ENCODE data around the gene ARF5. TPM values are rescaled to one million over a fixed set of nuclear protein-coding genes. Genes with fewer than 3 reads are reported as not detected.

ARF5 gene
- total RNA-seq, 1 donor from 2014 or later: 137 TPM

- Mint-ChIP-seq H3K27me3 (ENCODE audit: low read depth) (no peaks in the 10 kb centered on the region), H3K27ac (ENCODE audit: unreplicated experiment) (no peak overlapping the region), H3K36me3 (ENCODE audit: low read depth) (peaks cover 12% of the 10 kb centered on the region), H3K4me3 (ENCODE audit: unreplicated experiment) (peak overlapping the region; percentile 92), H3K9me3 (ENCODE audit: low read depth) (no peaks in the 10 kb centered on the region), H3K4me1 (ENCODE audit: low read depth) (peaks cover 30% of the 10 kb centered on the region)
- TF ChIP-seq CTCF (IDR thresholded peaks at IDR 0.05): no peak
- DNase-seq (ENCODE audit: low spot score): no peak
These were observed 1.7 kb downstream of the ARF5 start for GRCh38 chr7:127589896-127590295.

- no peak for DNase-seq (ENCODE audit: low spot score)
- H3K4me3 Mint-ChIP-seq (ENCODE audit: unreplicated experiment): no peak overlapping the region
- H3K27me3 Mint-ChIP-seq (ENCODE audit: low read depth): peaks cover 4% of the 10 kb centered on the region
- no peaks in the 10 kb centered on the region for H3K9me3 Mint-ChIP-seq (ENCODE audit: low read depth)
- no peak overlapping the region for H3K27ac Mint-ChIP-seq (ENCODE audit: unreplicated experiment)
- H3K36me3 Mint-ChIP-seq (ENCODE audit: low read depth): peaks cover 12% of the 10 kb centered on the region
- no peak for TF ChIP-seq CTCF (IDR thresholded peaks at IDR 0.05)
- H3K4me1 Mint-ChIP-seq (ENCODE audit: low read depth): peaks cover 22% of the 10 kb centered on the region
These were observed 3.0 kb downstream of the ARF5 start for GRCh38 chr7:127591189-127591588.

GRCh38 chr7:127591591-127591990 lies 3.4 kb downstream of the ARF5 start:
- H3K27me3 Mint-ChIP-seq (ENCODE audit: low read depth): peaks cover 4% of the 10 kb centered on the region
- no peaks in the 10 kb centered on the region for H3K9me3 Mint-ChIP-seq (ENCODE audit: low read depth)
- peaks cover 12% of the 10 kb centered on the region for H3K36me3 Mint-ChIP-seq (ENCODE audit: low read depth)
- no peak for TF ChIP-seq CTCF (IDR thresholded peaks at IDR 0.05)
- no peak for DNase-seq (ENCODE audit: low spot score)
- no peak overlapping the region for H3K27ac Mint-ChIP-seq (ENCODE audit: unreplicated experiment)
- H3K4me1 Mint-ChIP-seq (ENCODE audit: low read depth): peaks cover 18% of the 10 kb centered on the region
- H3K4me3 Mint-ChIP-seq (ENCODE audit: unreplicated experiment): no peak overlapping the region

- H3K36me3 Mint-ChIP-seq (ENCODE audit: low read depth): peaks cover 12% of the 10 kb centered on the region
- H3K27me3 Mint-ChIP-seq (ENCODE audit: low read depth): peaks cover 7% of the 10 kb centered on the region
These were observed 4.3 kb downstream of the ARF5 start for GRCh38 chr7:127592550-127592949.

GRCh38 chr7:127594490-127594889 lies 6.3 kb downstream of the ARF5 start:
- Mint-ChIP-seq H3K4me1 (ENCODE audit: low read depth) (peaks cover 6% of the 10 kb centered on the region), H3K9me3 (ENCODE audit: low read depth) (no peaks in the 10 kb centered on the region), H3K27me3 (ENCODE audit: low read depth) (peaks cover 10% of the 10 kb centered on the region), H3K4me3 (ENCODE audit: unreplicated experiment) (no peak overlapping the region), H3K27ac (ENCODE audit: unreplicated experiment) (no peak overlapping the region), H3K36me3 (ENCODE audit: low read depth) (peaks cover 12% of the 10 kb centered on the region)
- TF ChIP-seq CTCF (IDR thresholded peaks at IDR 0.05): no peak
- no peak for DNase-seq (ENCODE audit: low spot score)

More at GRCh38 chr7:127592550-127592949, 4.3 kb downstream of the ARF5 start:
- no peak for DNase-seq (ENCODE audit: low spot score)
- Mint-ChIP-seq H3K27ac (ENCODE audit: unreplicated experiment) (no peak overlapping the region), H3K9me3 (ENCODE audit: low read depth) (no peaks in the 10 kb centered on the region), H3K4me3 (ENCODE audit: unreplicated experiment) (no peak overlapping the region), H3K4me1 (ENCODE audit: low read depth) (peaks cover 17% of the 10 kb centered on the region)
- no peak for TF ChIP-seq CTCF (IDR thresholded peaks at IDR 0.05)

All from chondrocyte (in vitro differentiated cells).